ENCODE data around the gene DCLK2.

DNA sequence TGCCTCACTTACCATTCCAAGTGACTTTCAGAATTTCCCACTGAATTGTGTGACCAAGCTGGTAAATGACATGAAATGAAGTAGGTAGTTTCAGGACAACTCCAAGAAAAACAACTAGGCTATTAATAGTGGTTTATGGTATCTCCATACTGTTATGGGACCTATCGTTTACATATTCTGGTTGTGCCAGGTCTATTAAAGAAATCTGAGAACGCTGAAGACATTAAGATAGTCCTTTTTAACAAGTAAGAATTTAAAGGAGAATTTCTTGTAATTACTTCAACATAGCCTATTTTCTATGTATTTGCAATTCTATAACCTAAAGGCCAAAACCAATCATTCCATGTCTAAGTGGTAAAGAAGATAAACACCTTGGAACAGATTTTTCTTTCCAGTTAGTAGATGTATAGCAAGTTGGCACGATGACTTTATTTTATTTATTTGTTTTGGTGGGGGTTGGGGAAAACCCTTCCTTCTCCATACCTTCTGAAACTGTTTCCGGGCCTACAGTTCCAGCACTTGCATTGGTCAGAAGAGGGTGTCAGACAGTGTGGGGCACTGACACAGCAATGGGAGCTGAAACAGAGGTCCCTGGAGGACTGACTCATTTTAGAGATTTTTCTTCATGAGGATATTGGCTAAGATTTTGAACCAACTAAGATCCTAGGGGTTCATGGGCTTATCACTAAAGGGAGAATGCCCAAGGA lies 7.6 kb upstream of the DCLK2 start:
- TF ChIP-seq, protein P1, sequence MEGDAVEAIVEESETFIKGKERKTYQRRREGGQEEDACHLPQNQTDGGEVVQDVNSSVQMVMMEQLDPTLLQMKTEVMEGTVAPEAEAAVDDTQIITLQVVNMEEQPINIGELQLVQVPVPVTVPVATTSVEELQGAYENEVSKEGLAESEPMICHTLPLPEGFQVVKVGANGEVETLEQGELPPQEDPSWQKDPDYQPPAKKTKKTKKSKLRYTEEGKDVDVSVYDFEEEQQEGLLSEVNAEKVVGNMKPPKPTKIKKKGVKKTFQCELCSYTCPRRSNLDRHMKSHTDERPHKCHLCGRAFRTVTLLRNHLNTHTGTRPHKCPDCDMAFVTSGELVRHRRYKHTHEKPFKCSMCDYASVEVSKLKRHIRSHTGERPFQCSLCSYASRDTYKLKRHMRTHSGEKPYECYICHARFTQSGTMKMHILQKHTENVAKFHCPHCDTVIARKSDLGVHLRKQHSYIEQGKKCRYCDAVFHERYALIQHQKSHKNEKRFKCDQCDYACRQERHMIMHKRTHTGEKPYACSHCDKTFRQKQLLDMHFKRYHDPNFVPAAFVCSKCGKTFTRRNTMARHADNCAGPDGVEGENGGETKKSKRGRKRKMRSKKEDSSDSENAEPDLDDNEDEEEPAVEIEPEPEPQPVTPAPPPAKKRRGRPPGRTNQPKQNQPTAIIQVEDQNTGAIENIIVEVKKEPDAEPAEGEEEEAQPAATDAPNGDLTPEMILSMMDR (IDR thresholded peaks at IDR 0.05; ENCODE audit: low read length) = no peak
- TF ChIP-seq EZH2 (IDR thresholded peaks at IDR 0.05; ENCODE audit: borderline replicate concordance, low read length) = no peak

Data from OCI-LY1 (cell line).